GM18907 (cell line): ENCODE data around the gene OR1S2.
"Not testable (repeated sequence)": the region's sequence is repeated elsewhere in the genome, so short reads cannot be mapped to it uniquely, and the experiment has no call there.

Source experiments
- ATAC-seq: cut with Tn5 transposase; IDR thresholded peaks from one replicate; pipeline ENCODE4 v1.9.1; 2021; ENCODE audit warnings: mild to moderate bottlenecking, moderate library complexity; ENCODE audit not compliant: unreplicated experiment

Gene OR1S2, protein sequence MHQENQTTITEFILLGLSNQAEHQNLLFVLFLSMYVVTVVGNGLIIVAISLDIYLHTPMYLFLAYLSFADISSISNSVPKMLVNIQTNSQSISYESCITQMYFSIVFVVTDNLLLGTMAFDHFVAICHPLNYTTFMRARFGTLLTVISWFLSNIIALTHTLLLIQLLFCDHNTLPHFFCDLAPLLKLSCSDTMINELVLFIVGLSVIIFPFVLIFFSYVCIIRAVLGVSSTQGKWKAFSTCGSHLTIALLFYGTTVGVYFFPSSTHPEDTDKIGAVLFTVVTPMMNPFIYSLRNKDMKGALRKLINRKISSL

DNA sequence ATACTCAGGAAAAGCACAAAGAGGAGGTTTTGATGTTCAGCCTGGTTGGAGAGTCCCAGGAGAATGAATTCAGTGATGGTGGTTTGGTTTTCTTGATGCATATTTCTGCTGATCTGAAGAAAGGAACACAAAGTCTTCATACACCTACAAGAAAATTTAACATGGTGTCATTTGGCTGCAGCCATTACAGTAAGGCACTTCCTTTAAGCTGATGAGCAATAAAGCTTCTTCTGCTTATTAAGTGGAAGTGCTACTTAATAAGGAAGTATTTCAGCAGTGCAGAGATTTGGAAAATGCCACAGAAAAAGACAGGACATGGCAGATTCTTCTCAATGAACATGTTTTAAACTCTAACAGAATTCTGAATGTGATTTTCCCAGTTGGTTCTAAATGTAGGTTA lies at the start of gene OR1S2:
Gene OR1S2, minus strand, starts transcription at position 101 of the 400 bp plus-strand sequence. Its CDS starts 0 bp downstream, at position 101.
- ATAC-seq, result no peak

DNA sequence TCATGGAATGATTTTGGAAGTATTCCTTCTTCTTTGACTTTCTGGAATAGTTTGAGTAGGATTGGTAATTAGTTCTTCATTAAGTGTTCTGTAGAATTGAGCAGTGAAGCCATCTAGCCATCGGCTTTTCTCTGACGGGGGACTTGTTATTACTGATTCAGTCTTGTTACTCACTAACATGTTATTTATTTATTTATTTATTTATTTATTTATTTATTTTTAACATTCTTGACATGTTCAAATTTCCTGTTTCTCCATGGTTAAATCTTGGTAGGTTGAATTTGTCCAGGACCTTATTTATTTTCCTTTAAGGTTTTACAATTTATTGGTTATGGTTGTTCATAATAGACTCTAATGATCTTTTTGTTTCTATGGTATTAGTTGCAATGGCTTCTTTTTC lies 40.0 kb upstream of the OR1S2 start:
- ATAC-seq, result no peak

DNA sequence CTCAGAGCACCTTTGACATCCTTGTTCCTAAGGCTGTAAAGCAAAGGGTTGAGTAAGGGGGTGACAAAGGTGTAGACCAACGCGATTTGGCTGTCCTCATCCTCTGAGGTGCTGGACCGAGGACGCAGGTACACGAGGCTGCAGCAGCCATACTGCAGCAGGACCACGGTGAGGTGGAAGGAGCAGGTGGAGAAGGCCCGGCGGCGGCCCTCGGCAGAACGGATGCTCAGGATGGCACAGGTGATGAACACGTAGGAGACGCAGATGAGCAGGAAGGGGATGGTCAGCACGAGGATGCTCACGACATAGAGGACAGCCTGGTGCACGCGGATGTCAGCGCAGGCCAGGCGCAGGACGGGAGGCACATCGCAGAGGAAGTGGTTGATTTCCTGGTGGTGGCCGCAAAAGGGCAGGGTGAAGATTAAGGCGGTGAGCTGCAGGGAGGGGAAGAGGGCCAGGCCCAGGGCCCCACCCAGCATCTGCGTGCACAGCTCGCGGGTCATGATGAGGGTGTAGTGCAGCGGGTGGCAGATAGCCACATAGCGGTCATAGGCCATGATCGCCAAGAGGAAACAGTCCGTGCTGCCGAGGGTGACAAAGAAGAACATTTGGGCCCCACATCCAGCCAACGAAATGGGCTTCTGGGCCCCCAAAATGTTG lies 24.1 kb upstream of the OR1S2 start:
- no peak for ATAC-seq

DNA sequence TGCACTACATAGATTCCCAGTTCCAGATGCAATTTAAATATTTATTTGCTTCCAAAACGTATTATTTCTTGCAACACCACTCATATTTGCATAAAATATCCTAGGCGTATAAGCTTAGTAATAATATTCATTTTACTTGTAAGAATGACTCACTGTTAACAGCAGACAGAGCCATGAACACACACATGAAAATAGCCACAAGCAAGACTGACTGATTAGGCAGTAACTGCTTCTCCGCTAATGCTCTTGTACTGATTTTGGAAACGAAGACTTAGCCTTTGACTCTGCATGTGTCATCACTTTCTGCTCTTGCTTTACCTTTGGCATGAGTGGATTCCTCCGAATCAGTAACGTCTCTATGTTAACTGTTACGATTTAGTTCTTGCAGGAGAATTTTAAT lies 18.8 kb upstream of the OR1S2 start:
- ATAC-seq, result no peak

DNA sequence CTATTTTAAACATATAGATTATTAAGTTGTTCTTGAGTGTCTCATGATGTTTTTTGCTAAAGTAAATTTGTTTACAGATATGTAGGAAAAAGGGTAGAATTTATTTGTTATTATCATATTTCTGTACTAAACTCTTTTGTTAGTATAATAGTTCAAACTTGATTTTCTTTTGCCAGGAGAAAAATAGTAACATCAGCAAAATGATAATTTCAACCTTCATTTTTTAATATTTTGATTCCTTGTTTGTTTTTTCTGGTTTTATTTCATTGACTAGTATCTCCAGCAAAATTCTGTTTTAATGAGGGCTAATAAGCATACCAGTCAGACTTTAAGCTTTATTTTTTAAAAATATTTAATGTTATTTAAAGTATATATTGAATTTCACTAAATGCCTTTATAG lies 12.5 kb upstream of the OR1S2 start:
- no peak for ATAC-seq

DNA sequence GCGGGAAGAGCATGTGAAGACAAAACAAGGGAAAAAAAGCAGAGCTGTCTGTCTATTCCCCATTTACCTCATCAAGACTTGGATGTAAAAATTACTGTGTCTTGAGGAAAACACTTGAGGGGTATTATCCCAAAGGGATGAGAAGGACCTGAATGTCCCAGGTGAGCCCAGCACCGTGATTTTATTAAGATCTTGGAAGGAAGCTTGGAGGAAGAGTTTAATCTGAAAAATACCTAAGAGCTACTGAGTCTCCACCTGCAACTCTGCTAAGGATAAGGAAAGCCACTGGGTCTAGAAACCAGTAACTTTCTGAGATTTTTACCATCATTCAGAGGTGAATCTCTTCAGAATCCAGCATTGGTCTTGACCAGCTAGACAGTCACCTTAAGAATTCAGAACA lies 8.5 kb upstream of the OR1S2 start, which contains the start of gene OR1S1:
Gene OR1S1, plus strand, starts transcription at position 301 of the 400 bp plus-strand sequence.
- not testable (repeated sequence) for ATAC-seq

DNA sequence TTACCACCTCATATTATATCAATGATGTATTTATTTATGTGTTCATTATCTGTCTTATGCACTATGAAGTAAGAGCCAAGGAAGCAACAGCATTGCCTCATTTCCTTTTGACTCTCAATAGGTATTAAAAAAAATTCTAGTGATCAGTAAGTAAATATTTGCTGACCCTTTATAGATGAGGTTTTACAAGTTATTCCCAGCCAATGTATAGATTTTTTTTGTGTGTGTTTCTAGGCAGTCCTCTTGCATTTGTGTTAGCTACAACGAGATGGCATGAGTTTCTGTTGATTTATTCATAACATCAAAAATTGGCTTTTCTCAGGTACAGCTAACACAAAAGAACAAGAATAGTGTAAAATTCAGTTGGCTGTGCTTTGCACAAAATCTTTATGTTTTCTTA lies 4.7 kb downstream of the OR1S2 start:
- ATAC-seq, result no peak

DNA sequence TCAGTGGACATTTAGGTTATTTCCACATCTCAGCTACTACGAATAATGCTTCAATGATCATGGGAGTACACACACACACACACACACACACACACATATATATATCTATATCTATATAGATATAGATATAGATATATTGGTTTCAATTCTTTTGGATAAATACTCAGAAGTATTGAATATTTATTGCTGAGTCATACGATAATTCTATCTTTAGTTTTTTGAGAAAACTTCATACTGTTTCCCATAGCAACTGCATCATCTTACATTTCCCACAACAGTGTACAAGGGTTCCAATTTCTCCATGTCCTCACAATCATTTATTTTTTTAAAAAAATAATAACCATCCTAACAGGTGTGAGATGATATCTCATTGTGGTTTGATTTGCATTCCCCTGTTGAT lies 8.0 kb downstream of the OR1S2 start:
- ATAC-seq, result no peak

DNA sequence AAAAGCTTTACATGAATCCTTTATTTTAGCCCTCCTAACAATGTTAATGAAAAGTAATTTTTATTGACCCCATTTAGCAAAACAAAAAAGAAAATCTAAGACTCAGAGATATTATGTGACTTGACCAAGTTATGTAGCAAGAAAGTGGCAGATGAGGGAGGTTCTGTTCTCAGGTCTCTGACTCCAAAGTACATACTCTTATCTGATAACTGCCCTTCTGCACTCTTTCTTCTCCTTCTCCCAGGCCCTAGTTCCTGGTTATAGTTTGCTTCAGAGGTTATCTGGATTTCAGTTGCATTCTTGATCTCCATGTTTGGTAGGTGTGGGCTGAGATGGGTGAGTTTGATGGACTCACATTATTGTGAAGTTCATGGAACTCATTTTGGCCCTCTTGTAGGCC lies 10.6 kb downstream of the OR1S2 start:
- no peak for ATAC-seq

DNA sequence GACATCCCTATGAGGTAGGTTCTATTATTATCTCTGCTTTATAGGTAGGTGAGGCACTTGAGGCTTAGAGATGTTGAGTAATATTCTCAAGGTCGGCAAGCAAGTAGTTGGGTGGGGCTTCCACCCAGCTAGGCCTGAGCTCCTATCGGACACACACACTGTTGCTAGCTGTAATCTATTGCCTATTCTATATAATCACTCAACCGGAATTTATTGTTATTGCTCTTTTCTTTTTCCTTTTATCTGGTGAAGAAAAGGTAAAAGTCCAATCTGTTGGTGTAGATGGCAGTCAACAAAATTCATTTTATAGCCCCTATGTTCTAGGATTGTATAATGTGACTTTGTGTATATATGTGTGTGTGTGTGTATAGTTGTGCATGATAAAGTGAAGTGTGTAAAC lies 11.7 kb downstream of the OR1S2 start:
- ATAC-seq, result no peak

DNA sequence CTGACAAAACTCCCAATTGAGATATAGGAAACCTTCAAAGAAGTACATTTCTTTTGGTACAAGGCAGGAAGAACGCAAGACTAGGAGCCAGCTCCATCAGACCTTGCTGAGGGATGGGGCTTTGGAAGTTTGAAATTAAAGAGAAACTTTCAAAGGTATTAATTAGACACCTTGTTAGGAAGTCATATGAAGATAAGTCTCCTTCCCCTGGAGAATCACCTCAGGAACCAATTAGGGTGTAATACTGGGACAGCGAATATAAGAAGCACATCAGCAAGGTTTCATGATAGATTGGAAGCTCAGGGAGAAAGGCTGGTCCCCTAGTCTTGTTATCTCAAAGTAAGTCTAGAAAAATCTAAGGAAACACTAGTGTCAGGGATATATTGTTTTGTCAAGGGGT lies 15.2 kb downstream of the OR1S2 start, which contains the start of gene OR9Q2:
Gene OR9Q2, plus strand, starts transcription at position 301 of the 400 bp plus-strand sequence. CDS start 1,421 bp downstream, outside the sequence.
- ATAC-seq, result no peak

DNA sequence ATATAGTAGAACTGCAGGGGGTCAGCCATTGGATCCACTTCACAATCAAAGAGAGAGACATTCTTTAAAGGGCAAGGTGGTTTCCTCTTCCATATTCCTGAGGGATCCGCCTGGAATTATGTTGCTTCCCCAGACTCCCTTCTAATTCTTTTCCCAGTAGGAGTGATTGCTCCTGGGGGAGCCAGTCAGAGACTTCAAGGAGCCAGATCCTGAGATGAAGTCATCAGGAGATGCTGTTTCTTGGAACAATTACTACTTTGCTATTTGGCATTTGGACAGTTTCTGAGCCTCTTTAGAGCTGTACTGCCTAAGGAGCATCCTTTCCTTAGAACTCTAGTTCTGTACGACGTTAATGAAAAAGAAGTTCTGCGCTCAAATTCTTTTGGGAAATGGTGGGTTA lies 17.0 kb downstream of the OR1S2 start:
- ATAC-seq, result no peak

DNA sequence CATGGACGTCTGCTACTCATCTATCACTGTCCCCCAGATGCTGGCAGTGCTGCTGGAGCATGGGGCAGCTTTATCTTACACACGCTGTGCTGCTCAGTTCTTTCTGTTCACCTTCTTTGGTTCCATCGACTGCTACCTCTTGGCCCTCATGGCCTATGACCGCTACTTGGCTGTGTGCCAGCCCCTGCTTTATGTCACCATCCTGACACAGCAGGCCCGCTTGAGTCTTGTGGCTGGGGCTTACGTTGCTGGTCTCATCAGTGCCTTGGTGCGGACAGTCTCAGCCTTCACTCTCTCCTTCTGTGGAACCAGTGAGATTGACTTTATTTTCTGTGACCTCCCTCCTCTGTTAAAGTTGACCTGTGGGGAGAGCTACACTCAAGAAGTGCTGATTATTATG lies 24.3 kb downstream of the OR1S2 start:
- ATAC-seq, result no peak

DNA sequence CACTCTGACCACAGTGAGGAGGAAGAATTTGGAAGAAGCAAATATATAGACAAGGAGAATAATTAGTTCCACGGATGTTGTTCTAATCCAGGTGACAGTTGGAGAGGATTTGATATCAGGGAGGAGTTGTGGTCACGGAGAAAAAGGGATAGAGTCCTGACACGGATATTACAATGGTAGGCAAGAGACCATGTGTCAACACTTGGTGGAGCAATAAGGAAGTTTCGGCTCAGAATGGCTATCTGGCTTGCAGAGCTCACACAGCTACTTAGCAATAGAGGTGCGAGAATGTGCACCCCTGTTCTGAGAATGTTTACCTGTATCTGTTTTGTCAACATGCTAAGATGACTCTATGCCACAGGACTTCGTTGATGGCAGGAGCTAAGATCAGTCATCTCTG lies 25.5 kb downstream of the OR1S2 start:
- ATAC-seq, result no peak

DNA sequence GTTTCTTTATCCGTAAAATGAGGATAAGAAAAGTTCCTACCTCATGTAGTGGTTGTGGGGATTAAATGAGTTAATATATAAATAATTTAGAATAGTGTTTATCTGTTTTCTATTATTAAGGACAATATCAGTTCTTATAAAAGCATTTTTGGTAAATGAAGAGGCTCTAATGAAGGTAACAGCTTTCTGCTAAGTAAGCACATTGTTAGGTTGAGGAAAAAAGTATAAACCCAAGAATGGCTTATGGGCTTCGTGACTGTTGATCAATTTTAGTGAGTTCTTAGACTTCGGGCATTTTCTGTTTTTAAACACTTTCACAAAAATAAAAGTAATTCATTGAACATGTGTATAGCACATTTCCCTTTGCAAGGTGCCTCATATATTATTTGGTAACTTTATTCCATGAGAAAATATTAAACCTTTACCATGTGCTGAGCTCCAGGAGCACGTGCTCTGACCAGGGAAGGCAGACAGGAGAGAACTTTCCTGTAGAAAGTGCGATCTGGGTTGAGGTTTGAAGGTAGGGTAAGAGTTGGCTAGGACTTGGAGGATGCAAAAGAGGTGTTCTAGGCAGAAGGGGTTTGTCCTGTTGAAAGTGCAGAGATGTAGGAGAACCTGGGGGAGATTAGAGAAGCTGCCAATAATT lies 26.4 kb downstream of the OR1S2 start:
- no peak for ATAC-seq

DNA sequence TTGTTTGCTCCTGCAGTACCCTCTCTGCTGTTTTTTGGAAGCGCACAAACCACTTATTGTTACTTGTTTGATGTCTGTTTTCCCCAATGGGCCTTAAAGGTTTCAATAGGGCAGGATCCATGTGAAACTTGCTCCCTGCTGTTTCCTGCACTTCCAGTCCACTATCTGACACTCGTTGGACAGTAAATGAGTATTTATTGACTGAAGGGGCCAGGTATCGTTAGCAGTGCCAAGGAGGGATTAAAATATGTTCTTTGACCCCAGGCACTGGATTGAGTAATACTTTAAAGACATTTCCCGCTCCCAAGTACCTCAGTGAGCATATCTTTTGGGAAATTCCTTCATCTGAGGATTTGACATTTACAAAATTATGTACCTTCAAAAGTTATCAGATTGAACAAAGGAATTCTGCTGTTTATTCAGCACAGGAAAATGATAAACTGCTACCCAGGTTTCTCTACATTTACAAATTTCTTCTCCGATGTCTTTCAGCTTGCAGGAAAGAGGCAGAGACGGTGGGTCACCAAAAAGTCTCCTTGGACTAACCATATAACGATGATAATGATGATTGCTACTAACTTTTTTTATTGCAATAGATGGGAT lies 38.3 kb downstream of the OR1S2 start:
- no peak for ATAC-seq

DNA sequence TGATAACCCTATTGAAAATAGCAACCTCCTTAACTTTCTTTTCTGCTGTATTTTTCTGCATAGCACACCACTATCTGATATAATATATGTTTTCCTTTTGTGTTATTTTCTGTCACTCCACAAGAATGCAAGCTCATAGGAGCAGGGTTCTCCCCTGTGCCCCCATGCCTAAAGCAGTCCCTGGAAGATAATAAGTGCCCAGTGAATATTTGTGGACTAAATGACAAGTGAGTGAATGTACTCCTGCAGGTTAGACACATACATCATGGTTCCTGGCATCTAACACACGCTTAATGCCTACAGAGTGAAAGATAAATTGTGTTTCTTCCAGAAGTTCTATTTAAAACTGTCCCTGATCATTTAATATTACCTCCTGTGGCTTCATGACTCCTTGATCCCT lies 39.0 kb downstream of the OR1S2 start:
- no peak for ATAC-seq

DNA sequence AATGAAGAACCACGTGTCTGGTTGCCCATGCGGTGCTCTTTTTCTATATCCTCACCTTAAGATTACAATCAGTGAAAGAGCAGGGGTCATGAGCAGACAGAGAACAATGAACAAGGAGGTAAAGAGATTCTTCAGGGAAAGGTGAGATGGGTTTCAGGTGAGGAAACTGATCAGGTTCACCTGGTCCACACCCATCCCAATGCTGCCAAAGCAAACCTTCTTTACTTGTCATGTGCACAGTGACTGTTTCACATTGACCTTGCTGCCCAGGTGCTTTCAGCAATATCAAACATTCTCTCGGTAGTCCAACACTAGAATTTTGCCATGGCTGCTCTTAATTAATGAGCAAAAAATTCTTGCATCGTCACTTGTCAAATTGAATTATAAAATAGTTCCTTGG lies 39.6 kb downstream of the OR1S2 start:
- ATAC-seq, result no peak
